Measurements from ENCODE around the gene P2RY6.
"Not testable (repeated sequence)": the region's sequence is repeated elsewhere in the genome, so short reads cannot be mapped to it uniquely, and the experiment has no call there.

The P2RY6 gene

GRCh38 chr11:73271936-73272679, at the start of gene P2RY6:
TSS of gene P2RY6 (plus strand) at chr11:73272338. CDS start at chr11:73296519, 24,181 bp downstream.
- DNase-seq (ENCODE audit: low read depth in 3 of 3): no peak

- DNase-seq (ENCODE audit: low read depth in 3 of 3): no peak
Measured at GRCh38 chr11:73223998-73224730, 48.0 kb upstream of the P2RY6 start.

GRCh38 chr11:73225001-73225686, 47.0 kb upstream of the P2RY6 start:
- DNase-seq (ENCODE audit: low read depth in 3 of 3): no peak

GRCh38 chr11:73225851-73226250, 46.3 kb upstream of the P2RY6 start:
- no peak for DNase-seq (ENCODE audit: low read depth in 3 of 3)

- DNase-seq (ENCODE audit: low read depth in 3 of 3): no peak
Measured at GRCh38 chr11:73226297-73227006, 45.7 kb upstream of the P2RY6 start.

DNA sequence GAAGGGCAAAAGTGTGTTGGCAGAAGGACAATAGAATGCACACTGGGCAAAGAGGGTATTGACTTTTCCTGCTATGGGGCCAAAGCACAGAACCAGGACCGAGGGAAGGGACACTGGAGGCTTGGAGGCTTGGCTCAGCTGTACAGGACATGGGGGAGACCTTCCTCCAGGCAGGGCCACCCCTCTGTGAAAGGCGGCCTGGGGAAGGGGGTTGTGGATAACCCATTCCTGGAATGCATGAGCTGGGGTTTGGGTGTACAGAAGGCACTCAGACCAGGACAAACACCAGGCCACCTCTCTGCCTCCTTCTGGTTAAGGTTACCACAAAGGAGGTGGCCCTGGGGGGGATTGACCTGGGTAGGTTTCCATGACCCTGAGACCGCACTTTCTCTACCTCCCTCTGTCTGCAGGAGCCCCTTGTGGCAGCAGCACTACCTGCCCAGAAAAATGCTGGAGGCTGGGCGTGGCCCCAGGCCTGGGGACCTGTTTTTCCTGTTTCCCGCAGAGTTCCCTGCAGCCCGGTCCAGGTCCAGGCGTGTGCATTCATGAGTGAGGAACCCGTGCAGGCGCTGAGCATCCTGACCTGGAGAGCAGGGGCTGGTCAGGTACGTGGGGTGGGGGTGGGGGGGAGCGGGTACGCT, 44.4 kb upstream of the P2RY6 start:
- no peak for DNase-seq (ENCODE audit: low read depth in 3 of 3)

- DNase-seq (ENCODE audit: low read depth in 3 of 3): no peak
Measured at GRCh38 chr11:73228268-73229134, 43.6 kb upstream of the P2RY6 start.

DNA sequence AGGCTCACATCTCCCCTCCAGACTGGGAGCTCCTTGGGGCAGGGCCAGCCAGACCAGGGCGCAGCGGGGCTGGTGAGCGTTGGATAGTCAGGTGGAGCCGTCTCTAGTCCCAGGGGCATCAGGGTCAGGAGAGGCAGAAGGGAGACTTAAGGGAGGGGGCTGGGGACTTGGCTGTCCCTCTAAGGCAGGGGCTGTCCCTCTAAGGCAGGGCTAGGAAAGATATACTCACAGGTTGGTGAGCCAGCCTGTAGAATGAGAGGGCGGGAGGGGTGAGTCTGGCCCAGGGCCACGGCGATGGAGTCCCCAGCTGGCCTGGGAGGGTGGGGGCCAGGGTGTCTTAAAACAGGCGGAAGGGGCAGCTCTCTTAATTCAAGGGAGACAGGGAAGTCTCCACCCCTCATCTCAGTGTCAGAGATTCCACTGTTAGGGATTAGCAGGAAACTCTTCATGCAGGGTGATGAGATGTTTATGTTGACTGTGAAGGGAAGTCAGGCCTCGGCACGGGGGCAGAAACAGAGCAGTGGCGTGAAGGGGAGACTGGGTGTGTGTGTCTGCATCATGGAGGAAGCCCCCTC, 42.7 kb upstream of the P2RY6 start:
- no peak for DNase-seq (ENCODE audit: low read depth in 3 of 3)

DNA sequence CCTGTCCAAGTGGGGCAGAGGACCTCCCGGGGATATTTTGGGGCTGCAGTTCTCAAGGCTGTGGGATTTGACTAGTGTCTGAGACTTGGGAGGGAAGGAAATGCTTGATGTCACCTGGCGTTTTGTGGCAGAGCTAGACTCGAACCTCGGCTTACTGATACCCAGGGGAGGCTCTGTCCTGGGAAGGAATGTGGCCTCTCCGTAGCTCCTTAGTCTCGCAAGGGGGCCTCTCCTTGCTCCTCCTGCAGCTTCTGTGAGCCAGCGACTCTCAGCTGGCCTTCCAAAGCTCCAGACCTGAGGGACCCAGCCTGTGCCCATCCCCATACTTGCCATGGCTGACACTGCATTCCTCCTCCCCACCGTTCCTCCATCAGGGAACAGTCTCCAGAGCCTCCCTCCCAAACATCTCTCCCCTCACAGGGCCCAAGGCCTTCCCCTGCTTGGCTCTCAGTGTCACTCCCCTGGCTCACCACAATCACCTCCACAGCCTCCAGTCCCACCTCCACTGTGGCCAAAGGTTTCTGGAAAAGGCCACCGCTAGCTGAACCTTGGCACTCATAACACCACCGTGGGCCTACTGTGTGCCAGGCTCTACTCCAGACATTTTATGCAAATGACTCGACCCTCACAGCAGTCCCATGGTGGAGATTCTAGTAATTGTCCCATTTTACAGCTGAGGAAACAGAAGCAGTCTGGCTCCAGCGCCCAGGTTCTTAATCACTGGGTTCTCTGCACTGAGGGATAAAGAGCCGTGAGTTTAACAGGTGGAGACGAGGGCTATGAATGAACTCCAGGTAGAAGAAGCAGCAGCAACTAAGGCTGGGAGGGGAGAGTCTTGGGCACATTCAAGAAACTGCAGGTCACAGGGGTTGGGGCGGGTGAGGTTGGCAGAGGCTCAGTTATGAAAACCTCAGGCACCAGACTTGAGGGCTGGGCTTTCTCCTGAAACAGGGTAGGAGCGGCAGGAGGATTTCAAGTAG, 42.0 kb upstream of the P2RY6 start:
- DNase-seq (ENCODE audit: low read depth in 3 of 3): no peak

DNA sequence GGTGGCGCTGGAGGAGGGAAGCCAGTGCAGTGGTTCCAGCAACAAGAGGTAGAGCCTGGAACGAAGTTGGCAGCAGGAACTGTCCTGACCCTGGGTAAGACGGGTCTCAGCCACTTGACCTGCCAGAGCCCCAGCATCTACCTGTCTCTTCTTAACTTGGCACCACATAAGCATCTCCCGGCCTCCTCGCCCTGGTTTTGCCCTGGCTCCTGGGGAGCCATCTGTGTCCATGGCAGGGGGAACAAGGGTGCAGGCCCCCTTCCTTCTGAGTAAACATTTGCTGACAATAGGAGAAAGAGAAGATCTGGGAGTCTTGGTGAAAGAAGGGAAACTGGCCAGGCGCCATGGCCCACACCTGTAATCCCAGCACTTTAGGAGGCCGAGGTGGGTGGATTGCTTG, 41.2 kb upstream of the P2RY6 start:
- DNase-seq (ENCODE audit: low read depth in 3 of 3): no peak

DNA sequence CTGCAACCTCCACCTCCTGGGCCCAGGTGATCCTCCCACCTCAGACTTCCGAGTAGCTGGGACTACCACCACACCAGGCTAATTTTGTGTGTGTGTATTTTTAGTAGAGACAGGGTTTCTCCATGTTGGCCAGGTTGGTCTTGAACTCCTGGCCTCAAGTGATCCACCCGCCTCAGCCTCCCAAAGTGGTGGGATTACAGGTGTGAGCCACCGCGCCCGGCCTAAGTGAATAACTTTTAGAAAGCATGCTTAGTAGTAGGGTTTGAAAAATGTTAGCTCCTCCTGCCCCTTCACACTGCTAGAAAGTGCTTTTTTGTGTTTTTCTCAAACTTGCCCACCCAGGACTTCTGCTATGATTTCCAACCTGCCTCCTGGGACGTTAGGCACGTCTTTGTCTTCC, 39.7 kb upstream of the P2RY6 start:
- DNase-seq (ENCODE audit: low read depth in 3 of 3): not testable (repeated sequence)

DNA sequence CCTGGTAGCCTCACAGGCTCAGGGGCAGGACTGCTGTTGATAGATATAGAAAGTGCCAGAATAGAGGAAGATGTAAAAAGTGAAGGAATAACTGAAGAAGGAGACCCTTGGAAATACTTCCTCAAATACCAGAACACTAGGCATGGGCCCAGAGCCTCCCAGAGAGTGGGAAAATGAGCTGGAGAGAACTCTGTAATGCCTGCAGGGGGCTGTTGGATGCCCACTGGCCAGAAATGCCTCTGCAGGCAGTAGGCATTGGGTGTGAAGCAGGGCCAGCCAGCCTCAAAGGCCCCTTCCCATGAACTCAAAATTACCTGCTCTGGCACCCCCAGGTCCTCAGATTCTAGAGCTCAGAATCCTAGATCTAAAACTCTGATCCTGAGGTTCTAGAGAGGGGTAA, 38.9 kb upstream of the P2RY6 start:
- no peak for DNase-seq (ENCODE audit: low read depth in 3 of 3)

DNA sequence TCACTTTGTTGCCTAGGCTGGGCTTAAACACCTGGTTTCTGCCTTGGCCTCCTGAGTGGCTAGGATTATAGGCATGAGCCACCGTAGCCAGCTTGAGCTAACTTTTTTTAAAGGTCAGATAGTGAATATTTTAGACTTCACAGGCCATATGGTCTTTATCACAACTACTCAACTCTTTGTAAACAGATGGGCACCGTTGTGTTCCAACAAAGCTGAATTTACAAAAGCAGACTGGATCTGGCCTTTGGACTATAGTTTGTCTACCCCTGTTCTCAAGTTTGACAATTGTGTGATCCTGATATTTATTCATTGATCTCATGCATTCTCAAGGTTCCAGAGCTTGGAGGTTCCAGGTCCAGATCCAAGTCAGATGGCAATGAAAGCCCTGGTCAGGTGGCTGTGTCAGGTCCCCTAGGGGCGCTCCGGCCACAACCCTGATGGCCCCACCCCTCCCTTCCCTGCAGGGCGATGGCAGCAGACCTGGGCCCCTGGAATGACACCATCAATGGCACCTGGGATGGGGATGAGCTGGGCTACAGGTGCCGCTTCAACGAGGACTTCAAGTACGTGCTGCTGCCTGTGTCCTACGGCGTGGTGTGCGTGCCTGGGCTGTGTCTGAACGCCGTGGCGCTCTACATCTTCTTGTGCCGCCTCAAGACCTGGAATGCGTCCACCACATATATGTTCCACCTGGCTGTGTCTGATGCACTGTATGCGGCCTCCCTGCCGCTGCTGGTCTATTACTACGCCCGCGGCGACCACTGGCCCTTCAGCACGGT, 38.3 kb upstream of the P2RY6 start:
- DNase-seq (ENCODE audit: low read depth in 3 of 3): no peak

DNA sequence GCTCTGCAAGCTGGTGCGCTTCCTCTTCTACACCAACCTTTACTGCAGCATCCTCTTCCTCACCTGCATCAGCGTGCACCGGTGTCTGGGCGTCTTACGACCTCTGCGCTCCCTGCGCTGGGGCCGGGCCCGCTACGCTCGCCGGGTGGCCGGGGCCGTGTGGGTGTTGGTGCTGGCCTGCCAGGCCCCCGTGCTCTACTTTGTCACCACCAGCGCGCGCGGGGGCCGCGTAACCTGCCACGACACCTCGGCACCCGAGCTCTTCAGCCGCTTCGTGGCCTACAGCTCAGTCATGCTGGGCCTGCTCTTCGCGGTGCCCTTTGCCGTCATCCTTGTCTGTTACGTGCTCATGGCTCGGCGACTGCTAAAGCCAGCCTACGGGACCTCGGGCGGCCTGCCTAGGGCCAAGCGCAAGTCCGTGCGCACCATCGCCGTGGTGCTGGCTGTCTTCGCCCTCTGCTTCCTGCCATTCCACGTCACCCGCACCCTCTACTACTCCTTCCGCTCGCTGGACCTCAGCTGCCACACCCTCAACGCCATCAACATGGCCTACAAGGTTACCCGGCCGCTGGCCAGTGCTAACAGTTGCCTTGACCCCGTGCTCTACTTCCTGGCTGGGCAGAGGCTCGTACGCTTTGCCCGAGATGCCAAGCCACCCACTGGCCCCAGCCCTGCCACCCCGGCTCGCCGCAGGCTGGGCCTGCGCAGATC, 37.5 kb upstream of the P2RY6 start:
- no peak for DNase-seq (ENCODE audit: low read depth in 3 of 3)

DNA sequence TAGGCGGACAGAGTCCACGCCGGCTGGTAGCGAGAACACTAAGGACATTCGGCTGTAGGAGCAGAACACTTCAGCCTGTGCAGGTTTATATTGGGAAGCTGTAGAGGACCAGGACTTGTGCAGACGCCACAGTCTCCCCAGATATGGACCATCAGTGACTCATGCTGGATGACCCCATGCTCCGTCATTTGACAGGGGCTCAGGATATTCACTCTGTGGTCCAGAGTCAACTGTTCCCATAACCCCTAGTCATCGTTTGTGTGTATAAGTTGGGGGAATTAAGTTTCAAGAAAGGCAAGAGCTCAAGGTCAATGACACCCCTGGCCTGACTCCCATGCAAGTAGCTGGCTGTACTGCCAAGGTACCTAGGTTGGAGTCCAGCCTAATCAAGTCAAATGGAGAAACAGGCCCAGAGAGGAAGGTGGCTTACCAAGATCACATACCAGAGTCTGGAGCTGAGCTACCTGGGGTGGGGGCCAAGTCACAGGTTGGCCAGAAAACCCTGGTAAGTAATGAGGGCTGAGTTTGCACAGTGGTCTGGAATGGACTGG, 36.8 kb upstream of the P2RY6 start:
- DNase-seq (ENCODE audit: low read depth in 3 of 3): no peak

- no peak for DNase-seq (ENCODE audit: low read depth in 3 of 3)
Measured at GRCh38 chr11:73236205-73236765, 35.9 kb upstream of the P2RY6 start.

- DNase-seq (ENCODE audit: low read depth in 3 of 3): no peak
Measured at GRCh38 chr11:73236854-73237253, 35.3 kb upstream of the P2RY6 start.

Measured in stimulated activated CD4-positive, alpha-beta T cell treated with anti-CD3 and anti-CD28 coated beads, TNF-alpha, amount 100 ng/mL, for 48 hours (primary cell).